ENCODE measurements around the gene ZACN. TPM values are rescaled to one million over a fixed set of nuclear protein-coding genes. Genes with fewer than 3 reads are reported as not detected.

The ZACN gene
- total RNA-seq, 1 donor from 2014 or later, result not detected

- Mint-ChIP-seq H3K27me3 (ENCODE audit: unreplicated experiment) (no peaks in the 10 kb centered on the region), H3K4me1 (ENCODE audit: unreplicated experiment) (peaks cover 12% of the 10 kb centered on the region), H3K36me3 (ENCODE audit: unreplicated experiment) (peaks cover 48% of the 10 kb centered on the region), H3K27ac (ENCODE audit: unreplicated experiment) (no peak overlapping the region), H3K9me3 (ENCODE audit: unreplicated experiment) (no peaks in the 10 kb centered on the region), H3K4me3 (ENCODE audit: unreplicated experiment) (no peak overlapping the region)
- TF ChIP-seq, protein P1, sequence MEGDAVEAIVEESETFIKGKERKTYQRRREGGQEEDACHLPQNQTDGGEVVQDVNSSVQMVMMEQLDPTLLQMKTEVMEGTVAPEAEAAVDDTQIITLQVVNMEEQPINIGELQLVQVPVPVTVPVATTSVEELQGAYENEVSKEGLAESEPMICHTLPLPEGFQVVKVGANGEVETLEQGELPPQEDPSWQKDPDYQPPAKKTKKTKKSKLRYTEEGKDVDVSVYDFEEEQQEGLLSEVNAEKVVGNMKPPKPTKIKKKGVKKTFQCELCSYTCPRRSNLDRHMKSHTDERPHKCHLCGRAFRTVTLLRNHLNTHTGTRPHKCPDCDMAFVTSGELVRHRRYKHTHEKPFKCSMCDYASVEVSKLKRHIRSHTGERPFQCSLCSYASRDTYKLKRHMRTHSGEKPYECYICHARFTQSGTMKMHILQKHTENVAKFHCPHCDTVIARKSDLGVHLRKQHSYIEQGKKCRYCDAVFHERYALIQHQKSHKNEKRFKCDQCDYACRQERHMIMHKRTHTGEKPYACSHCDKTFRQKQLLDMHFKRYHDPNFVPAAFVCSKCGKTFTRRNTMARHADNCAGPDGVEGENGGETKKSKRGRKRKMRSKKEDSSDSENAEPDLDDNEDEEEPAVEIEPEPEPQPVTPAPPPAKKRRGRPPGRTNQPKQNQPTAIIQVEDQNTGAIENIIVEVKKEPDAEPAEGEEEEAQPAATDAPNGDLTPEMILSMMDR (IDR thresholded peaks at IDR 0.05), result no peak
- no peak for DNase-seq (ENCODE audit: extremely low spot score, unreplicated experiment)
Observed at GRCh38 chr17:76050538-76051467, 28.2 kb upstream of the ZACN start.

DNA sequence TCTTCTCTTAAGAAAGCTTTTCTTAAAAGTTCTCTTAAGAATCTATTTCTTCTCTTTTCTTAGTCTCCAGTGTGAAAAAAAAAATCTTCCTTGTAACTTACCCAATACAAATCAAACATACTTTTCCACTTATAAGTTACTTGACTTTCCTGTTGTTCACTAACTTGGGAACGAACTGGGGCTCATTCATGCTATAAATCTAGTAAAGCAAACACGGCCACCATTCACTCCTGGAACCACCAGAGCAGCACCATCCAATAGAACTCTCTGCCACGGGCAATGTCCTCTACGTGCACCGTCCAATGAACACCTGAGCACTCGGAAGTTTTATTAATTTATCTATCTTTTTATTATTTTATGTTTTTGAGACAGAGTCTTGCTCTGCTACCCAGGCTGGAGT lies 27.4 kb upstream of the ZACN start:
- Mint-ChIP-seq H3K36me3 (ENCODE audit: unreplicated experiment) (peaks cover 48% of the 10 kb centered on the region), H3K27me3 (ENCODE audit: unreplicated experiment) (no peaks in the 10 kb centered on the region), H3K4me1 (ENCODE audit: unreplicated experiment) (peaks cover 12% of the 10 kb centered on the region), H3K4me3 (ENCODE audit: unreplicated experiment) (no peak overlapping the region), H3K27ac (ENCODE audit: unreplicated experiment) (no peak overlapping the region), H3K9me3 (ENCODE audit: unreplicated experiment) (no peaks in the 10 kb centered on the region)
- DNase-seq (ENCODE audit: extremely low spot score, unreplicated experiment), result no peak
- TF ChIP-seq, protein P1 (IDR thresholded peaks at IDR 0.05), result no peak

DNA sequence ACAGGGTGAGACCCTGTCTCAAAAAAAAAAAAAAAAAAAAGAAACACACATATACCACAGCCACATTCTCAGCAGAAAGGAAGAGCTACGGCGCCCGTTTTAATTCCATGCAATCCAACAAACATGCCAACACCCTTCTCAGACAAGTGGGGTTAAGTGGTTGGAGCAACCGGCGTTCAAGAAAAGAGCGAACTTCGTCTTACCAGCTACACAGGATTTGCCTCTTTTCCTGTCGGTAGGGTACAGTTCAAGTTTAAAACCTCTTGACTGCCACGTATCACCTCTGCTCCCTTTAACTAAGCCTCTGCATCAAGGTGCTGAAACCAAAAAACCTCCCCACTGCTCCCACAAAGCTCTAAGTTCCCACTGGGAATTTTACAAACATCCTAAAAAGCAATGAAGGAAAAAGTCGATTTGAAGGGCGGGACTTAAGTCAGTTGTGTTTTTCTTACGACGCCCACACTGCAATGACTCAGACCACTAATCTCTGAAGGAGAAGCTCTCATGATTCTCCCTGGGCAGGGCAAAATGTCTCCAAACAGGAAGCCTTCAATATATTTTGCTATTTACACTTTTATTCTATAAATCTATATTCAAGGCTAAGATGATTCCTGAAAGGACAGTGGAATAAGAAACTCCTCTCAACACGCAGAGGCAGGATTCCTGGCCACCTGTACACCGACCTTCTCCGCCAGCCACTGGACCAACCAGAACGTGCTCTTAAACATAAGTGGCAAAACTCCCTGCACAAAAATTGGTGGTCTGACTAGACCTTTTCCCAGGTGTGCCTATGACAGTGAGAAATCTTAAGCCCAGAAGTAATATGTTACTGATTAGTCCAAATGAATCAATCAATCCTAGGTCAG lies 25.5 kb upstream of the ZACN start:
- Mint-ChIP-seq H3K27me3 (ENCODE audit: unreplicated experiment) (no peaks in the 10 kb centered on the region), H3K9me3 (ENCODE audit: unreplicated experiment) (no peaks in the 10 kb centered on the region), H3K27ac (ENCODE audit: unreplicated experiment) (peak overlapping the region; percentile 79), H3K4me1 (ENCODE audit: unreplicated experiment) (peaks cover 12% of the 10 kb centered on the region), H3K4me3 (ENCODE audit: unreplicated experiment) (no peak overlapping the region), H3K36me3 (ENCODE audit: unreplicated experiment) (peaks cover 48% of the 10 kb centered on the region)
- no peak for DNase-seq (ENCODE audit: extremely low spot score, unreplicated experiment)
- TF ChIP-seq, protein P1 (IDR thresholded peaks at IDR 0.05), result no peak

DNA sequence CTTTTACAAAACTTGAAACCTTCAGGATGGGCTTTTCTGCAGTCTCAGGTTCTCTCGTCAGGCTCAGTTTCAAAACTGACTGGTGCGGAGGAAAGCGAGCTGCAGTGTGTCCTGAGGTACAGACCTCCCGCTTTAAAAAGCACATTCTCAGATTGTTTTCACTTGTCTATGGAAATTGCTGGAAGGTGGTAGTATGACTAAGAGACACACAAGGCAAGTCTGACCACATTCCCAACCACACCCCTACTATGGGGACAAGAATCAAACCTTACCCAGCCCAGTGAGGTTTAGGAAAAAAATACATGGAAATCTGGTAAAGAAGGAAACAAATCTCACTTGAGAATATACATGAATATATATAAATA lies 24.9 kb upstream of the ZACN start:
- Mint-ChIP-seq H3K4me3 (ENCODE audit: unreplicated experiment) (no peak overlapping the region), H3K27ac (ENCODE audit: unreplicated experiment) (peak overlapping the region; percentile 79)

More for the DNA sequence above, 24.9 kb upstream of the ZACN start:
- Mint-ChIP-seq H3K9me3 (ENCODE audit: unreplicated experiment) (no peaks in the 10 kb centered on the region), H3K27me3 (ENCODE audit: unreplicated experiment) (no peaks in the 10 kb centered on the region), H3K4me1 (ENCODE audit: unreplicated experiment) (peaks cover 12% of the 10 kb centered on the region), H3K36me3 (ENCODE audit: unreplicated experiment) (peaks cover 47% of the 10 kb centered on the region)
- DNase-seq (ENCODE audit: extremely low spot score, unreplicated experiment), result no peak
- TF ChIP-seq, protein P1 (IDR thresholded peaks at IDR 0.05), result no peak
